ENCODE measurements around the gene KNG1.

DNA sequence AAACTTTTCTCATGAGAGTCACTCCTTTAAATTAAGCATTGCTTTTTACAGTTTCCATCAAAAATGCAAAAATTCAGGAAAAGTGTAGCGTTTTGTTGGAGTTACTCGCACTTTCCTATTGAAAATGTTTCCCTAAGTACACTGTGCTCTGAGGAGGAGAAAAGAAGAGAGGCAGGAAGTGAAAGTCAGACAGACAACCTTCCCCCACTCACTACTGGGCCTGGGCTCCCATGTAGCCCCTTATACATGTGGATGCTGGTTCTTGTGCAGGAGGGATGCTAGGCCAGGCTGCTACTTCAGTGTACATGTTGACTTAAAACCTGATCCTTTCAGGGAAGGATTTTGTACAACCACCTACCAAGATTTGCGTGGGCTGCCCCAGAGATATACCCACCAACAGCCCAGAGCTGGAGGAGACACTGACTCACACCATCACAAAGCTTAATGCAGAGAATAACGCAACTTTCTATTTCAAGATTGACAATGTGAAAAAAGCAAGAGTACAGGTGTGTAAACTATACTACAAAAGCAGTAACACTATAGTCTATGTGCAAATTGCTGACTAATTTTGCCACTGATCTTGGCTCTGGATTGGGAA is 15.1 kb downstream of the KNG1 start:
- TF ChIP-seq, protein P1, sequence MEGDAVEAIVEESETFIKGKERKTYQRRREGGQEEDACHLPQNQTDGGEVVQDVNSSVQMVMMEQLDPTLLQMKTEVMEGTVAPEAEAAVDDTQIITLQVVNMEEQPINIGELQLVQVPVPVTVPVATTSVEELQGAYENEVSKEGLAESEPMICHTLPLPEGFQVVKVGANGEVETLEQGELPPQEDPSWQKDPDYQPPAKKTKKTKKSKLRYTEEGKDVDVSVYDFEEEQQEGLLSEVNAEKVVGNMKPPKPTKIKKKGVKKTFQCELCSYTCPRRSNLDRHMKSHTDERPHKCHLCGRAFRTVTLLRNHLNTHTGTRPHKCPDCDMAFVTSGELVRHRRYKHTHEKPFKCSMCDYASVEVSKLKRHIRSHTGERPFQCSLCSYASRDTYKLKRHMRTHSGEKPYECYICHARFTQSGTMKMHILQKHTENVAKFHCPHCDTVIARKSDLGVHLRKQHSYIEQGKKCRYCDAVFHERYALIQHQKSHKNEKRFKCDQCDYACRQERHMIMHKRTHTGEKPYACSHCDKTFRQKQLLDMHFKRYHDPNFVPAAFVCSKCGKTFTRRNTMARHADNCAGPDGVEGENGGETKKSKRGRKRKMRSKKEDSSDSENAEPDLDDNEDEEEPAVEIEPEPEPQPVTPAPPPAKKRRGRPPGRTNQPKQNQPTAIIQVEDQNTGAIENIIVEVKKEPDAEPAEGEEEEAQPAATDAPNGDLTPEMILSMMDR (IDR thresholded peaks at IDR 0.05), result no peak
- no peak for TF ChIP-seq POLR2A (IDR thresholded peaks at IDR 0.05)
- TF ChIP-seq POLR2AphosphoS5 (IDR thresholded peaks at IDR 0.05), result no peak
- no peak for TF ChIP-seq EP300 (IDR thresholded peaks at IDR 0.05)
